A204.1 (cell line): ENCODE data around the gene CD300E.

Source experiments
- FAIRE-seq: peaks from 2 replicates; lab custom pipeline; 2012; peaks lifted over from hg19 to GRCh38; lab: Jason Lieb, UNC

Gene CD300E

GRCh38 chr17:74565126-74565525 is 58.4 kb downstream of the CD300E start:
- FAIRE-seq = no peak

GRCh38 chr17:74563358-74563757 is 60.2 kb downstream of the CD300E start:
- FAIRE-seq = no peak

GRCh38 chr17:74561586-74561985 is 62.0 kb downstream of the CD300E start:
- no peak for FAIRE-seq
